Suppressor macrophage treated with lipopolysaccharide for 4 hours (primary cell): Measurements from ENCODE around the gene TNFAIP8L2.
"Not testable (repeated sequence)": the region's sequence is repeated elsewhere in the genome, so short reads cannot be mapped to it uniquely, and the experiment has no call there.

Experiments used
- DNase-seq: peaks from one replicate; pipeline ENCODE4 v3.0.0-alpha.2; 2020

The TNFAIP8L2 gene

DNA sequence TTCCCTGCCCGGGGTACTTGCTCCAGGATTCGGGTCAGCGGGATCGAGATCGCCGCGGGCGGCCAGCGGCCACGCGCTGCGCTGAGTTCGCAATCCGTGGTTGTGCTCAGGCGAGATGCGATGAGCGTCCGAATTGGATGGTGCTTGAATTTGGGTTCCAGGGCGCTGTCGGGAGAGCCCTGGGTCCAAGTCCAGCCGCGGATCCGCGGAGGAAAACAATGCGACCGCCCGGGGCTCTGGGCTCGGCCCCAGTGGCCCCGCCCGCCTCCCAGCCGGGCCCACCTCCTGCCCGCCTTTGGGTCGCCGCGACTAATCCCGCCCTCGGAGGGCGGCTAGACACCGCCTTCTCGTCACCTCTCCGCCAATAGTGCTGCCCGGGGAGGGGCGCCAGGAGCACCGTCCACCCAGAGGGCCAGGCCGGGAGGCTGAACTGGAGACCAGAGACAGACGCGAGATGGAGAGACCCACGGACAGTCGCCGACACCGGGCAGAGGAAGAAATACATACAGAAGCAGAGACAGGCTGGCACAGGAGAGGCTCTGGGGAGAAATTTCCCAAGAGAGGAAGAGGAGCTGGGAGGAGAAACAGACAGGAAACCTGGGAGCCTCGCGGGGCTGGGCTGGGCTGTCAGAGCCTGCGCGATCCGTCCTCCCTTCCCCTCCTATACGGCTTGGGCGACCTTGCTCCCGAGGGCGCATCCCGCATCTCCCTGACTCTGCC is 9.9 kb upstream of the TNFAIP8L2 start, which contains the start of gene SEMA6C:
Gene SEMA6C (minus strand): TSS at position 220 of the 720 bp plus-strand sequence. CDS start 4,010 bp downstream, outside the sequence.
- peak; percentile 94 for DNase-seq

DNA sequence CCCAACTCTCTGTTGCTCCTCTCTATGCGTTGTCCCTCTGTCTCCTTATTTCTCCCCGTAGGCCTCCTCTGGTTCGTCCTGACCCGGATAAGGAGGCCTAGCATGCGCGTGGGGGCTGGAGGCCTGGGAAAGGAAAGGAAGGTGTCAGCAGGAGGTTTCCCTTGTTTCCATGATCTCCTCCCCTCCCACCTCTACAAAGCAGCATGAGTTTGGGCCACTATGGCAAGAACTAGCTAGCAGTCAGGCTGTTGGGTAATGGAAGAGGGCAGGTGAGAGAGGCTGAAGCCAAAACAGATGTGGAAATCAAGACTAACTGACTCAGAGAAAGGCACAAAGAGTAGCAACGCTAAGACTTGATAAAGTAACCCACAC is 9.3 kb upstream of the TNFAIP8L2 start:
- no peak for DNase-seq

- no peak for DNase-seq
Observed at GRCh38 chr1:151147665-151148064, 8.8 kb upstream of the TNFAIP8L2 start.

GRCh38 chr1:151157067-151157531 is 650 bp downstream of the TNFAIP8L2 start:
- peak; percentile 50 for DNase-seq

DNA sequence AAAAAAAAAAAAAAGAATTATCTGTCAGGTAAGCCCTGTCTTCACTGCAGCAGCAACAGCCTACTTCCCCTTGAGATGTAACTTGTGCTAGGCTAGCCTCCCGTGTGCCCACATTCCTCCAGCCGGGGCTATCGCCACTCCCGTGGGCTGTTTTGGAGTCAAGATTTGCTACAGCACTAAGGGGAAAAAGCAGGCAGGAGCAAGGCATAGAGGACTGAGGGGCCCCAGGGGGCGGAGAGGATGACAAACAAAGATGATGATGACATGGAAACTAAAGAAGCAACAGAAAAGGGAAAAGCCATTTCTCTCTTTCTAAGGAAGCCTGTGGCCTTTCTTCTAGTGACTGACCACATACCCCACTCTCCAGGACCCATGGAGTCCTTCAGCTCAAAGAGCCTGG is 1.9 kb downstream of the TNFAIP8L2 start:
- DNase-seq = peak; percentile 70

DNA sequence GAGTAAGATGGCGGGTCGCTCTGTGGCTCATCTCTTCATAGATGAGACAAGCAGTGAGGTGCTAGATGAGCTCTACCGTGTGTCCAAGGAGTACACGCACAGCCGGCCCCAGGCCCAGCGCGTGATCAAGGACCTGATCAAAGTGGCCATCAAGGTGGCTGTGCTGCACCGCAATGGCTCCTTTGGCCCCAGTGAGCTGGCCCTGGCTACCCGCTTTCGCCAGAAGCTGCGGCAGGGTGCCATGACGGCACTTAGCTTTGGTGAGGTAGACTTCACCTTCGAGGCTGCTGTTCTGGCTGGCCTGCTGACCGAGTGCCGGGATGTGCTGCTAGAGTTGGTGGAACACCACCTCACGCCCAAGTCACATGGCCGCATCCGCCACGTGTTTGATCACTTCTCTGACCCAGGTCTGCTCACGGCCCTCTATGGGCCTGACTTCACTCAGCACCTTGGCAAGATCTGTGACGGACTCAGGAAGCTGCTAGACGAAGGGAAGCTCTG is 2.4 kb downstream of the TNFAIP8L2 start:
- DNase-seq = no peak

DNA sequence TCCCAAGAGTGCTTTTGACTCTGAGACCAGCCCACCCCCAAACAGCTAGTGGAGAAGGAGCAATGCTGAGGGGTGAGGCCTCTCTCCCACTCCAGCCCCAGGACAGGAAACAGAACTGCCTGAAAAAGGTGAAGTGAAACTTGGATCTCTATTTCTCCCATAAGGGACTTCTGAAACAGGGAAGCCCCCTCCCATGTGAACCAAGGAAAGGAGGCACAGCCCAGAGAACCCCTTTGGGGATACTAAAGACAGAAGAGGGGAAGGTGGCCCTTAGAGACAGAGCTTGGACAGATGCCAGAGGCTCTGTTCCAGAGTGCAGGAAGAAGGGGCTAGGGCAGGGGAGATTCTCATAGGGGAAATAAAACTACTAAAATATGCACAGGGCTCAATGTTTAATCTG is 2.9 kb downstream of the TNFAIP8L2 start:
- DNase-seq = peak; percentile 65

DNA sequence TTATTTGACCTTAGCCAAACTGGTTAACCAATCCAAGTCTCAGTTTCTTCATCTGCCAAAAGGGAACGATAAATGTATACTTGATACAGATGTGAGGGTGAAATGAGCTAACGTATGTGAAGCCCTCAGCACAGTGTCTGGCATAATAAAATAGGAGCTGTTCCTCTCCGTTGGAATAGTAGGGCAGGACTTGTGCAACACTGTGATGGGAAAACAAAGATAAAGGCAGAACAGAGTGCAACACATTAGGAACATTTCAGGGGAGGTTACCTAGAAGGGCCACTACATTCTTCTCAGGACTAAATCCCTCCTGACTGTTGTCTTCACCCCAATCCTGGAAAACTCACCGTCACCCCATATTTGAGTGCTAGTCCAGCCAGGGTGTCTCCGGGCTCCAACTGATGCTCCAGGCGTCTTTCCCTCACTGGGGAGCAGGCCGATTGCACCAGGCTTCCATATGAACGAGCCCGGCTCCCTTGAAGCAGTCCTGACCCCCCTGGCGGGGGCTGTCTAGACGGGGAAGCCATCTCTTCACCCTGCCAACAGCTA is 8.4 kb downstream of the TNFAIP8L2 start:
- no peak for DNase-seq

DNA sequence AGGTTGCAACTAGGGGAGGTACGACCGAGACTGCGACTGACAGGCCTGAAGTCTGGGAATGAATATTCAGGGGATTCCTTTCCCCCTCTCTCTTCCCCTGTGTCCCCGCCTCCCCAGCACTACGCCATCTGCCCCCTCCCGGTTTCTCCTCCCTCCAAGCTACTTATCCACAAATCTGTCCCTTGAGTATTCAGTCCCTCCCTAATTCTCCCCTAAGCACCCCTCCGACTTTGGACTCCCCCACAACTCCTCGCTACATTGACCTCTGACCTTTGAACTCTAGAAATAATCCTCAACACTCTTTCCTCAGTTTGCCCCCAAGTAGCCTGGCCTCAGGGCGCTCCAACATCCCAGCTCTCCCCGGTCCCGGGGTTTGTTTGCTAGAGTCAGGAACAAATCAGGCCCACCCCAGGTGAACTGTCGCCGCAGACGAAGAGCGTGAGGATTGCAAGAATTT is 8.9 kb downstream of the TNFAIP8L2 start:
- DNase-seq = no peak

DNA sequence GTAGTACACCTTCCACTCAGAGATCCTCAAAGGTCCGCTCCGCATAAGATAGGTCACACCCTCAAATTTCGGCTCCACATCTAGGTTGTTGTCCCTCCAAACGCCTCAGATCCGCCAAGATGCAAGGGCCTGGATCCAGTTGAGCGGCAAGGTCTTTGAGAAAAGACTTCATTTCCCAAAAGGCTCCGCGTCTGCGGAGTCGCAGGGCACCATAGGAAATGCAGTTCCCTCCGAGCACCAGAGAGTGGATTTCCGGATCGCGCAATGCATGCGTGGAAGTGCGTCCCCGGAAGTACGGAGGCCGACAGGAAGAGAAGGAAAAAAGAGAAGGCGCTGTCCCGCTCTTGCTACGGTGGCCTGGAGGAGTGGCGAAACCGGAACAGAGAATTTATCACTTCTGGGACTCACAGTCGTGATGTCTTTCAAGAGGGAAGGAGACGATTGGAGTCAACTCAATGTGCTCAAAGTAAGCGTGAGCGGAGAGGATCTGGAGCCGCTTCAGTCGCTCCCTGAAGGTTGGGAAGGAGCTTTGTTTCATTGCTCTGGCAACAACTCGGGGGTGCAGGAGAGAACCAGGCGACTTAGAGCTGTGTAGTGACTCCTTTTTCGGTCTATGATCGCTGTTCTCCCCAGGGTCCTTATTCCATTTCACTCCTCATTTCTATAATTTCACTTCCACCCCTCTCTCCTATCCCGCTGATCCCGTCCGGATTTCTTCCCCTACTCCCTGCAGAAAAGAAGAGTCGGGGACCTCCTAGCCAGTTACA is 9.5 kb downstream of the TNFAIP8L2 start, which contains the start of the genes LYSMD1 and SCNM1:
Gene LYSMD1 (minus strand): TSS at position 165 of the 767 bp plus-strand sequence. CDS start 644 bp downstream, outside the sequence.
Gene SCNM1 (plus strand): TSS at position 407 of the 767 bp plus-strand sequence. CDS start 9 bp downstream, at position 416.
- DNase-seq = peak; percentile 99

GRCh38 chr1:151166505-151166956 is 10.1 kb downstream of the TNFAIP8L2 start:
- DNase-seq = no peak

DNA sequence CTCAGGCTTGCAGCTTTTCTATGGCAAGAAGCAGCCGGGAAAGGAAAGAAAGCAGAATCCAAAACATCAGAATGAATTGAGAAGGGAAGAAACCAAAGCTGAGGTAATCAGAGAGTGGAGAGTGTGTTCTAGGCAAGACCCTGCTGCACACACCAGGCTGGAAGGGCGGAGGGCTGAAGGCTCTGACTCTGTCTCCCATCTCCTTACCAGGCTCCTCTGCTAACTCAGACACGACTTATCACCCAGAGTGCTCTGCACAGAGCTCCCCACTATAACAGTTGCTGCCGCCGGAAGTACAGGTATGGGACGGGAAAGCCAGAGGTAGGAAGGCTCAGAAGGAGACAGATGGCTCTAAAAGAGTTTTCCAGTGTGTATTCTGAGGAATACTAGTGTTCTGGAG is 10.7 kb downstream of the TNFAIP8L2 start:
- DNase-seq = no peak

DNA sequence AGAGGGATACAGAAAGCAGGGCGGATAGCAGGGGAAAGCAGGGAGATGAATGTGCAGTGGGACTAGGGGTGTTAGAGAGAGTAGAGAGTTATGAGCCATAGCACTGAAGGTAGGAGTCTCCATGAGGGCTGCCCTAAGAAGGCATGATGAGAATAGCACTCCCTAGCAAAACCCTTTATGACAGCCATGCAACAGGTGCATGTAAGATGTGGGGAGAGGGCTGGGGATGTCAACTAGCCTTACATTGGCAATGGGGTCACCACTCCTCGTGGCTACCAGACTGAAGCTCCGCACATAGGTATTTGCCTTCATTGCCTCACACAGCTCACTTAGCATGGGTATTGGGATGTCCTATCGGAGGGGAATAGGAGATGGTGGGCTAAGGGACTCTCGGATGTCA is 14.7 kb downstream of the TNFAIP8L2 start:
- DNase-seq = no peak

DNA sequence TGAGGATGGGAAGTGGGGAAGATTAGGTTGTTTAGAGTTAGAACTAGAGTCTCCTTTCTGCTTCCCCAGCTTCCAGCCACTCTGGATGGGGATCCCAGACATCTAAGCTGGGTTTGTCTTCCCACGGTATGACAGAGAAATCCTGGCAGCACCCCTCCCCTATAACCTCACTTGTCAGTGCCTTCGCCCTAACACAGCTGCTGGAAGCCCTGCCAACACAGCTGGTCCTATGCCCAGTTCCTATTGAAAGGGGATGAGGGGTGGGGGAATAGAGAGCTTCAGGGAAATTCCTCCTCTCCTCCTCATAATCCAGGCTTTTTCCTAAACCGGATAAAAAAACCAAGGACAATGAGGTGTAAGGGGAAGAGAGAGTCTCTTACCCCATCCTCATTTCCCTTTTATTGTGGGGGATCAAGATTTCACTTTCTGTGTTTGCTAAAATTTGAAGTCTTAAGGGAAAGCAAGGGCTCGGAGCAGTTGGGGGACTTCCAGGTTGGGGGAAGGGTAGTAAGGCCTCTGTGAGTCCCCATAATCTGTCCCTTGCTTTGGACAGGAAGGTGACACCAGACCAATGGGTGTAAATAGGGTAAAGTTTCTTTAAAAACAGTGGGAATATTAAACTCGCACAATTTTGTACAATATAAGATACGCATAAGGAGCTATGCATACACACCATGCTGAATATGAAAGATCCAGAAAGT is 18.7 kb downstream of the TNFAIP8L2 start:
- DNase-seq = no peak

- DNase-seq = peak; percentile 28
Observed at GRCh38 chr1:151175863-151176262, 19.4 kb downstream of the TNFAIP8L2 start, which contains the start of gene TMOD4. TMOD4 (minus strand) TSS chr1:151175981; CDS start chr1:151174875, 1,106 bp downstream.

- DNase-seq = no peak
Observed at GRCh38 chr1:151176514-151177045, 20.1 kb downstream of the TNFAIP8L2 start.

DNA sequence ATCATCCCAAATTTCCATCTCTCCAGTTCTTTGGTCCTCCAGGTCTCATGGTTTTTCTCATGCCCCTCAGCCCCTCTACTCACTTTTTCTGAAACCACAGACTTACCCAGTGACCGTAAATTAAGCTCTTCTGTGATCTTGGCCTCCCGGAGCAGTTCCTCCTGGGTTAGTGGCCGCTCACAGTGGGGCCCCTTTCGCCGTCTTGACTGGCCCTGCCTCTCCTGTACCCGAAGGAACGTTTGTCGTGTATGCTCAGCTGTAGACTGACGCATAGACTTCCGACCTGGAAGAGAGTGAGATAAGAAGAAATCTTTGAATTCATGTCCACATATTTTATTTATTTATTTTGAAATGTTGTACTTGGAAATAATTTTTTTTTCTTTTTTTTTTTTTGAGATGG is 27.8 kb downstream of the TNFAIP8L2 start:
- DNase-seq = no peak

DNA sequence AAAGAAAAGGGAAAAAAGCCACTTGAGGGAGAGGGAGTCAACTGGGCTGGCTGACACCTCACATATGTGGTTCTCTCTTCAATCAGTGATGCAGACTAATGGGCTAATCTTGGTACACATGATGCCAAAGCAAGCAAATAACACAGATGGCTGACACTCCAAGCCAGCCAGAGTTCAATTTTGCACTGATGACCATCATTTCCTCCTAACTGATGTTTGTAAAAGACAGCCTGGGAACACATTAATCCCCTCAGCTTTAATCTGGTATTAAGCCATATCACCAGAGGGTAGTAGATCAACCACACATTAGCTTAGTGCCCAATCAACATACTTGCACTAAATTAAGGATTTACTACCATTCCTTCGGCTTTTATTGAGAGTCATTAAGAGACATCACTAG is 30.8 kb downstream of the TNFAIP8L2 start:
- no peak for DNase-seq

DNA sequence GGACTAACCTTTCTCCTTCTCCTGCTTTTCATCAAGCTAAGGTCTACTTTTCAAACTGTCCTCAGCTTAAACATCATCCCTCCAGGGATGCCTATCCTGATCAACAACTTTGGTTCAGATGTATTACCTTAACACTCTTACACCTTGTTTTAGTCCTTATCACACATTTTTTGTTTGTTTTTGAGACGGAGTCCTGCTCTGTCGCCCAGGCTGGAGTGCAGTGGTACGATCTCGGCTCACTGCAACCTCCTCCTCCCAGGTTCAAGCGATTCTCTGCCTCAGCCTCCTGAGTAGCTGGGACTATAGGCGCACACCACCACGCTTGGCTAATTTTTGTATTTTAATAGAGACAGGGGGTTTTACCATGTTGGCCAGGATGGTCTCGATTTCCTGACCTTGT is 32.2 kb downstream of the TNFAIP8L2 start:
- not testable (repeated sequence) for DNase-seq

DNA sequence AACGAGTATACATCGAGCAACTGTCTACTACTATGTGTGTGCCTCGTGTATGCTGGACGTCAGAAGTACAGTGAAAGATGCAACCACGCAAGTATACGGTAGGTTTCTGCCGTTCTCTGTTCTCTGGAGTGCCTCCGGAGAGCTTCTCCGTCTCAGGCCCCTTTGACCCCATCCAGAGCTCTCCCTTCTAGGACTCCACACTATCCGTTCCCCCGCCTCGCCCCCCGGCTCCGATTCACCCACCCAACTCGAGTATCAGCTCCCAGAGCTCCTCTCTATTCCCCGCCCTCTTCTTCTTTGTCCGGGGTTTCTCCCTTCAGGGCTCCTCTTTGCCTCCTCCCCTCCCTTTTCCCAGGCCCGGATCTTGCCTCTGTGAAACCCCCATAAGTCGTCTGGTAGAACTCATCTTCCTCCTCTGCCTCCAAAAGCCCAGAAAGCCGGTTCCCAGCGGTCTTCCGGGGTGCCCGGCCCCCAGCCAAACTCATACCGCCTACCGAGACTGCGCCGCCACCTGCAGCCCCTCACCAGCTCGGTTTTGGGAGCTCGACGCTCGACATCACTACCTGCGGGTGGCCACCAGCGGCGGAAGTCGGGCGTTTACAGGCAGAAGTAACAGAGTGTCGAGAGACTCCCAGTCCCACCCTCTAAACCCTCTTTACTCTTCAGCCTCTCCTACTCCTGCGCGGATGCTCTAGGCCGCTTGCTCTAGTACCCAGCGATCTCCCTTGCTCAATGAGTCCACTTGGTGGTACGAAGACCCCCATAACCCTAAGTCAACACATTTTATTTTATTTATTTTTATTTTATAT is 33.4 kb downstream of the TNFAIP8L2 start, which contains the start of gene VPS72:
Gene VPS72 (minus strand): TSS at position 561 of the 809 bp plus-strand sequence. CDS start 76 bp downstream, at position 485.
- peak; percentile 84 for DNase-seq

DNA sequence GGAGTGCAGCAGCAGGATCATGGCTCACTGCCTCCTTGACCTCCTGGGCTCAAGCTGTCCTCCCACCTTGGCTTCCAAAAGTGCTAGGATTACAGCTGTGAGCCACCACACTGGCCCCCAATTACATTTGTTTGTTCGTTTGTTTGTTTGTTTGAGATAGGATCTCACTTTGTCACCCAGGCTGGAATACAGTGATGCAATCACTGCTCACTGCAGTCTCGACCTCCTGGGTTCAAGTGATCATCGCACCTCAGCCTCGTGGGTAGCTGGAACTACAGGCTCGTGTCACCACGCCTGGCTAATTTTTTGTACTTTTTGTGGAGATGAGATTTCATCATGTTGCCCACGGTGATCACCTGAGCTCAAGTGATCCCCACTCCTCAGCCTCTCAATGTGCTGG is 35.6 kb downstream of the TNFAIP8L2 start:
- DNase-seq = no peak
